Measurements from ENCODE around the gene MYH6. TPM values are rescaled to one million over a fixed set of nuclear protein-coding genes. Genes with fewer than 3 reads are reported as not detected.

Gene MYH6
- total RNA-seq, 1 experiment from 2014 or later: 0.07 TPM

- Mint-ChIP-seq H3K27ac (no peak overlapping the region; a peak in 1 of 7 replicates), H3K27me3 (ENCODE audit: low read depth) (peaks cover 52% of the 10 kb centered on the region), H3K9me3 (no peaks in the 10 kb centered on the region; a peak in 1 of 5 replicates), H3K36me3 (ENCODE audit: insufficient read depth in 1 of 3, low read depth in 3 of 3) (no peaks in the 10 kb centered on the region), H3K4me3 (no peak overlapping the region), H3K4me1 (peaks cover 27 to 35% of the 10 kb centered on the region in 2 experiments)
- Histone ChIP-seq H3K9ac (ENCODE audit: extremely low read depth, insufficient read length, low read length) (no peak overlapping the region), H3K79me2 (ENCODE audit: insufficient read depth, low read length) (no peaks in the 10 kb centered on the region), H2AK5ac (ENCODE audit: insufficient read length, low read length) (no peak overlapping the region), H2BK20ac (ENCODE audit: low read depth, low read length, poor library complexity, severe bottlenecking) (no peak overlapping the region), H2BK12ac (ENCODE audit: insufficient read length, low read depth, low read length) (no peak overlapping the region), H3T11ph (ENCODE audit: low read length) (no peak overlapping the region), H2BK5ac (ENCODE audit: insufficient read length, low read length) (no peak overlapping the region), H3K27me3 (ENCODE audit: insufficient read depth, low read length) (no peaks in the 10 kb centered on the region), H3K18ac (ENCODE audit: insufficient read length, low read depth, low read length) (no peak overlapping the region), H4K91ac (ENCODE audit: insufficient read length, low read depth, low read length) (no peak overlapping the region), H3K56ac (ENCODE audit: insufficient read length, low read depth, low read length) (no peak overlapping the region), H3K27ac (ENCODE audit: insufficient read length, low read depth, low read length) (no peak overlapping the region), H4K20me1 (ENCODE audit: control insufficient read depth, insufficient read depth, insufficient read length) (no peaks in the 10 kb centered on the region), H3K4ac (ENCODE audit: low read depth, low read length) (no peak overlapping the region), H3K14ac (ENCODE audit: insufficient read depth, low read length) (no peak overlapping the region), H3K9me3 (ENCODE audit: control insufficient read depth, low read depth, low read length) (no peaks in the 10 kb centered on the region), H2BK120ac (ENCODE audit: low read depth, low read length, poor library complexity, severe bottlenecking) (no peak overlapping the region), H4K8ac (replicated peaks; ENCODE audit: insufficient read length, low read depth, low read length) (no peak overlapping the region), H3K23me2 (ENCODE audit: insufficient read length, low read depth, low read length, poor library complexity, severe bottlenecking) (peaks cover 2% of the 10 kb centered on the region), H2AFZ (ENCODE audit: low read length) (no peak overlapping the region), H3K79me1 (ENCODE audit: insufficient read depth, low read depth, low read length, poor library complexity, severe bottlenecking) (no peaks in the 10 kb centered on the region), H3K4me1 (ENCODE audit: insufficient read depth, low read length) (no peaks in the 10 kb centered on the region; the same call in 1 of the 2 replicates), H3K23ac (ENCODE audit: insufficient read length, low read depth, low read length) (no peak overlapping the region), H4K5ac (ENCODE audit: insufficient read length, low read depth, low read length) (no peak overlapping the region), H2BK15ac (ENCODE audit: low read depth, low read length) (no peak overlapping the region), H3K4me2 (ENCODE audit: insufficient read depth, insufficient read length, low read length) (no peak overlapping the region)
- DNase-seq: no peak
- no CpG with 5 or more reads among the region's 10 CpGs for WGBS (ENCODE audit: extremely low coverage, insufficient read length, low lambda C conversion rate)
- no peak for TF ChIP-seq CTCF (conservative IDR thresholded peaks at IDR 0.05)
Observed at GRCh38 chr14:23432946-23433345, 24.9 kb upstream of the MYH6 start.
